Measurements from ENCODE around the gene RCCD1.
A peak's percentile ranks its signal among the peaks of the same experiment; 100 is the strongest.

Gene RCCD1

DNA sequence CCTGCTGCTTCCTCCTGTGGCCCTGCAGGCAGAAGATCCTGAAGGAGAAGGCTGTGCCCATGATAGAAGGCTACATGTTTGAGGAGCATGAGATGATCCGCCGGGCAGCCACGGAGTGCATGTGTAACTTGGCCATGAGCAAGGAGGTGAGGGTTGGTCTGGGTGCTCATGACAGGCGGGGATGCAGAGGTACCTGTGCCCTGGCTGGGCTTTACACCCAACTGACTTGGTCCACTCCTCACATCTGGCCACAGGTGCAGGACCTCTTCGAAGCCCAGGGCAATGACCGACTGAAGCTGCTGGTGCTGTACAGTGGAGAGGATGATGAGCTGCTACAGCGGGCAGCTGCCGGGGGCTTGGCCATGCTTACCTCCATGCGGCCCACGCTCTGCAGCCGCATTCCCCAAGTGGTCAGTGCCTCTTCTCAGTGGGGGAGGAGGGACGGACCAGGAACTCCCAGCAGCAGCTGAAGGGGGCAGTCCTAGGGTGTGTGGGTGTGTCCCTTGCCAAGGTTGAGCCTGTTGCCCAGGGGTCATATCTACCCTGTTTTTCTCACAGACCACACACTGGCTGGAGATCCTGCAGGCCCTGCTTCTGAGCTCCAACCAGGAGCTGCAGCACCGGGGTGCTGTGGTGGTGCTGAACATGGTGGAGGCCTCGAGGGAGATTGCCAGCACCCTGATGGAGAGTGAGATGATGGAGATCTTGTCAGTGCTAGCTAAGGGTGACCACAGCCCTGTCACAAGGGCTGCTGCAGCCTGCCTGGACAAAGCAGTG lies 1.6 kb upstream of the RCCD1 start:
- TF ChIP-seq, protein P1, sequence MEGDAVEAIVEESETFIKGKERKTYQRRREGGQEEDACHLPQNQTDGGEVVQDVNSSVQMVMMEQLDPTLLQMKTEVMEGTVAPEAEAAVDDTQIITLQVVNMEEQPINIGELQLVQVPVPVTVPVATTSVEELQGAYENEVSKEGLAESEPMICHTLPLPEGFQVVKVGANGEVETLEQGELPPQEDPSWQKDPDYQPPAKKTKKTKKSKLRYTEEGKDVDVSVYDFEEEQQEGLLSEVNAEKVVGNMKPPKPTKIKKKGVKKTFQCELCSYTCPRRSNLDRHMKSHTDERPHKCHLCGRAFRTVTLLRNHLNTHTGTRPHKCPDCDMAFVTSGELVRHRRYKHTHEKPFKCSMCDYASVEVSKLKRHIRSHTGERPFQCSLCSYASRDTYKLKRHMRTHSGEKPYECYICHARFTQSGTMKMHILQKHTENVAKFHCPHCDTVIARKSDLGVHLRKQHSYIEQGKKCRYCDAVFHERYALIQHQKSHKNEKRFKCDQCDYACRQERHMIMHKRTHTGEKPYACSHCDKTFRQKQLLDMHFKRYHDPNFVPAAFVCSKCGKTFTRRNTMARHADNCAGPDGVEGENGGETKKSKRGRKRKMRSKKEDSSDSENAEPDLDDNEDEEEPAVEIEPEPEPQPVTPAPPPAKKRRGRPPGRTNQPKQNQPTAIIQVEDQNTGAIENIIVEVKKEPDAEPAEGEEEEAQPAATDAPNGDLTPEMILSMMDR (IDR thresholded peaks at IDR 0.05; ENCODE audit: low read depth, low read length): no peak
- in situ Hi-C loops (cut with HindIII; ENCODE audit: low sequenced_read_pairs): no loop called here
- no peak overlapping the region for H3K4me3 ChIP-seq (ENCODE audit: low read depth, low read length)
- no peak for DNase-seq (ENCODE audit: low read depth, low spot score)

- TF ChIP-seq, protein P1 (IDR thresholded peaks at IDR 0.05; ENCODE audit: low read depth, low read length): no peak
- DNase-seq (ENCODE audit: low read depth, low spot score): no peak
- H3K4me3 ChIP-seq (ENCODE audit: low read depth, low read length): no peak overlapping the region
- in situ Hi-C loops (cut with HindIII; ENCODE audit: low sequenced_read_pairs): no loop called here
These were observed 555 bp upstream of the RCCD1 start for GRCh38 chr15:90953947-90954711.

DNA sequence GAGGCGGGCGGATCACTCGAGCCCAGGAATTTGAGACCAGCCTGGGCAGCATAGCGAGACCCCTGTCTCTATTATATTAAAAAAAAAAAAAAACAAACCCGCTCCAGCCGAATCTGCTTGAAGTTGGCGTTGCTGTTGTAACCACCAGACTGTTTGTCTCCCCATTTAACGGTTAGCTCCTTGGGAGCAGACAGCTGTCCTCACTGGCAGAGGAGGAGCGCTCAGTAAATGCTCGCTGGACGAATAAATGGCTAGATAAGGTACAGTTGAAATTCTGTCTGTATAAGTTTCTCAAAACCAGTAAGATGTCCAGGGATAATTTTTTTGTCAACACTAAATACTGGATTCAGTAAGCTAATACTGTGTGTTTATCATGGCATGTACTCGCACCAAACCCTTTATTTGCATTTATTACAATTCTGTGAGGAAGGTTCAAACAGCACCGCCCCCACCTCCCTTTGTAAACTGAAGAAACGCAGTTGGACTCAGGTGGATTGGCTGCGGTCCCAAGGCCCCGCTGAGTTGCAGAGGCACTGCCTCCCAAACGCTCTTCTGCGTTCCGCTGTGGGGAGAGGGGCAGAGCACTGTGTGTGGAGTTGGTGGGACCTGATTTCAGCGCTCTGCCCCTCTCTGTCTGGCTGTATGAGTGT lies 1.1 kb downstream of the RCCD1 start:
- DNase-seq (ENCODE audit: low read depth, low spot score): no peak
- TF ChIP-seq, protein P1 (IDR thresholded peaks at IDR 0.05; ENCODE audit: low read depth, low read length): no peak
- in situ Hi-C loops (cut with HindIII; ENCODE audit: low sequenced_read_pairs): no loop called here
- peak overlapping the region; percentile 87 for H3K4me3 ChIP-seq (ENCODE audit: low read depth, low read length)

- DNase-seq (ENCODE audit: low read depth, low spot score): peak; percentile 75
These were observed 1.8 kb downstream of the RCCD1 start for GRCh38 chr15:90956274-90957030.

DNA sequence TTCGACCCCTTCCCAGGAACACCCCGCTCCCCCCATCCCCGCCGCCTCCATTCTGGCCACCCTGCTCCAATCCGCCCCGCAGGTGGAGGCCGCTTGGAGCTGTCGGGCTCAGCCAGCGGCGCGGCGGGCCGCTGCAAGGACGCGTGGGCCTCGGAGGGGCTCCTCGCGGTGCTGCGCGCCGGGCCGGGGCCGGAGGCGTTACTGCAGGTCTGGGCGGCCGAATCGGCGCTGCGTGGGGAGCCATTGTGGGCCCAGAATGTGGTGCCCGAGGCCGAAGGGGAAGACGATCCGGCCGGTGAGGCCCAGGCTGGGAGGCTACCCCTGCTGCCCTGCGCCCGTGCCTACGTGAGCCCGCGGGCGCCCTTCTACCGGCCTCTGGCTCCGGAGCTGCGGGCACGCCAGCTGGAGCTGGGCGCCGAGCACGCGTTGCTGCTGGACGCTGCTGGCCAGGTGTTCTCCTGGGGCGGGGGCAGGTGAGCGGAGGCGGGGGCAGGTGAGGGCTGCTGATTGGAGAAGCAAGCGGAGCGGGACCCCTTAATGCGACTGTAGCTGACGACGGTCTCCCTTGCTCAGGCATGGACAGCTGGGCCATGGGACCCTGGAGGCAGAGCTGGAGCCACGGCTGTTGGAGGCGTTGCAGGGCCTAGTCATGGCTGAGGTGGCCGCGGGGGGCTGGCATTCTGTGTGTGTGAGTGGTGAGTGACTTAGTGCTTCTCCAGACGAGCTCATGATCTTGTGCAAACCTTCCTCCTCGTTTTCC lies 2.5 kb downstream of the RCCD1 start:
- H3K4me3 ChIP-seq (ENCODE audit: low read depth, low read length): peak overlapping the region; percentile 56
- in situ Hi-C loops (cut with HindIII; ENCODE audit: low sequenced_read_pairs): no loop called here
- TF ChIP-seq, protein P1 (IDR thresholded peaks at IDR 0.05; ENCODE audit: low read depth, low read length): no peak
- DNase-seq (ENCODE audit: low read depth, low spot score): peak; percentile 41

More at GRCh38 chr15:90956274-90957030, 1.8 kb downstream of the RCCD1 start:
- H3K4me3 ChIP-seq (ENCODE audit: low read depth, low read length): peak overlapping the region; percentile 87
- in situ Hi-C loops (cut with HindIII; ENCODE audit: low sequenced_read_pairs): no loop called here
- TF ChIP-seq, protein P1 (IDR thresholded peaks at IDR 0.05; ENCODE audit: low read depth, low read length): peak; percentile 85
